ENCODE data around the gene CCT3.
"Not testable (repeated sequence)": the region's sequence is repeated elsewhere in the genome, so short reads cannot be mapped to it uniquely, and the experiment has no call there.

The CCT3 gene

DNA sequence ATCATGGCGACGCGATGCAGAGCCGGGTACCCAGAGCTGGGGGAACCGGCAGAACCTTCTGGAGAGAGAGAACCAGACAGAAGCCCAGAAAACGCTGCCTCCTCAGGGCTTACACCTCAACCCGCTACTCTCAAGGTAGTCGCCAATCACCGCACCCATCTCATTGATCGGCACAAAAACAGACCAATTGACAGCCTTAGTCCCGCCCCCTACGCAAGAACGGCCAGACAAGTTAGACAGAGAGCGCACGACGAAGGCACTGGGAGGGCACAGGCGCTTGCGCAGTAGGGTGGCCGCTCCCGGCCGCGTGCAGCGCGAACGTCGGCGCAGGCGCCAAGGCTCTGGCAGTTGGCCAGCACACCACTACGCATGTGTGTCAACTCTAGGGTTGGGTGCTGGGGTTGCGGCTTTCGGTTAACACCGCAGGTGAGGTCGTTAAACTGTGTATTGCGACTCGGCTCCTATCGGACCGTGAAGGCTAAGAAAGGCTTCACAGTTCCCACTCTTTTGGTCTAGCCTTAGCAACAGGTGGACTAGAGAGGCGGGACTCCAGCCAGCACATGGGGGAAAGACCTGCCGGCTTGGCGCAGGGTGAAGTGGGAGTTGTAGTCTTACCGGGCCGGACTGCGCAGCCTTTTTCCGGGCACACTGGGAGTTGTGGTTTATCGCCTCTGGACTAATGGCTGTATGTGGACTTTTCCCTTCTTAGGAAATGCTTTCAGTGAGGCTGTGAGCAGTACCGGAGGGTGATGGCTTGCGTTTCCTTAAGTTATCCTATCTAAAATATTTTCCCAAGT lies at the start of gene CCT3, which contains the start of gene TSACC:
Gene CCT3 (minus strand): TSS at position 113 of the 797 bp plus-strand sequence. CDS start 108 bp downstream, at position 5.
Gene TSACC (plus strand): TSS at position 347 of the 797 bp plus-strand sequence. CDS start 1,232 bp downstream, outside the sequence.
- peak; percentile 100 for DNase-seq

DNA sequence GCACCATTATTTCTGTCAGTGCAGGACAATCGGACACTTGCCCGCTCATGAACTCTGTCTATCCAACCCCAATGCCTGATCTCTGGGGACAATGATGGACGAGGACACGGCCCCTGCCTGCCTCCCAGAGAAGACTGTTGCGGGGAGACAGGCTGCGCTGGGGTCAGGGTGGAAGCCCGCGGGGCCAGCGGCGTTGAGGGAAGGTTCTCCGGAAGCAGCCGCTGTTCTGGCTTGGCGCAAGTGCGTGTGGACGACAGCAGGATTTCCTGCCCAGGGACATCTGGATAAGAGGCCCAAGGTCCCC lies 49.7 kb upstream of the CCT3 start:
- DNase-seq, result no peak

DNA sequence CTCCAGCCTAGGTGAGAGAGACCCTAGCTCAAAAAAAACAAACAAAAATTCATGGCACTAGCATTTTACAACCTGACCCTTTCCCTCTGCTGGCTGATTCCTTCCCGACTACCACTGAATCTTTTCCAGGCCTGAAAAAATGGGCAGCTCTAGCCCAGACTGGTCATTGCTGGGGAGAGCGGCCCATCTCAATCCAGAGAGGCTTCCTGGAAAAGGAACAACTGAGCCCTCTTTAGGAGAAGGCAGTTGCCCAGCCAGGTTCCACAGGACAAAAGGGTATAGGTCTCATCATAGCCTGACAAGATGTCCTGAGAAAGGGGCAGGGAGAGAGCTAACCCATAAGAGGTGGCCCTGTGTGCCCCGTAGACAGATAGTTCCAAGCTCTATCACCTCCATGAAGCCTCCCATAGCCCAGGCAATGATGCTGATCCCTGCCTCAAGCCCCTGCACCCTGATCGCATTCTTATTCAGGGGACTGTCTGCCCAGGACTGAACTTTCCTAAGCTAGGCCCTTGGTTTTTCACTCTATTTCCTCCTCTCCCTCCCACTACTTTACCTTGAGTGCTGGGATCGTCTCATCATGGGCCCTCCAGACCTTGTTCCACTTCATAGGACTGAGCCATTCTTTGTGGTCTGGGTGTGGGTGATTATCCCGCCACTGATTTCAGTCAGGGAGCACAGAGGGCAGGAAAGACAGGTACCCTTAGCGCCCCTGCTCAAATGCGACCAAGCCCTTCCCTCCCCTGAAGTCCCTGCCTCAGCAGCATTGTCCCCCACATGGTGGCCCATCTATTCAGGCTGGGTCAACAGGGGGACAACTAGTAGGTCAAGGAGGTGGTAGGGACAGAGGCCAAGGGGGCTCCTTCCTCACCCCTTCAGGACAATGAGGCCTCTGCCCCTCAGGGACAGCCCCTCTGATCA lies 49.1 kb upstream of the CCT3 start:
- DNase-seq, result no peak

DNA sequence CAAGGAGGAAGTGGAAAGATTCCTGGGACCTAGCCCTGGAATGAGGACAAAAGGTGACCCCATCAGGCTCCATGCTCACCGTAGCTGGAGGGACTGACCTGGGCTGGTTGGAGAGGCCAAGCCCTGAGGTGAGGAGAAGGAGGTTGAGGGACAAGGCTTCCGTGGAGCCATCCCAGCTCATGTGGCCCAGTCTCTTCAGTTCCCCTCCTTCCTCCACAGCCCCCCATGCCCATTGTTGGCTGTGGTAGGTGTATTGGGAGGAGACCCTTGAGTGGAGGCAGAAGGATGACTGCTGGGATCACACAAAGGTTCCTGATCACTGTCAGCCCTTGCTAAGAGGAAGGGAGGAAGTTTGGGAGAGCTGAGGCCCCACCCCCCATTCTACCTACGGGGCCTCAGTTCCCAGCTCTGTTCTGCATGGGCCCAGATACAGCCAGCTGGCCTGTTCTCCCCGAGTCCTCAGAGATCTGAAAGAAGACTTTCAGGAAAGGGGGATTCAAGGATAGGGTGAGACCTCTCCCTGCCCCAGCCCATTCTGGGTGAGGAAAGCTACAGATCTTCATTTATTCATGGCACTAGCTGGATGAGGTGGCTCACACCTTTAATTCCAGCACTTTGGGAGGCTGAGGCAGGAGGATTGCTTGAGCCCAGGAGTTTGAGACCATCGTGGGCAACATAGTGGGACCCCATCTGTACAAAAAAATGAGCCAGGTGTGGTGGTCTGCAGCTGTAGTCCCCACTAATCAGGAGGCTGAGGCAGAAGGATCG lies 48.2 kb upstream of the CCT3 start:
- DNase-seq, result no peak

GRCh38 chr1:156385534-156386031 lies 47.5 kb upstream of the CCT3 start:
- DNase-seq, result peak; percentile 84

DNA sequence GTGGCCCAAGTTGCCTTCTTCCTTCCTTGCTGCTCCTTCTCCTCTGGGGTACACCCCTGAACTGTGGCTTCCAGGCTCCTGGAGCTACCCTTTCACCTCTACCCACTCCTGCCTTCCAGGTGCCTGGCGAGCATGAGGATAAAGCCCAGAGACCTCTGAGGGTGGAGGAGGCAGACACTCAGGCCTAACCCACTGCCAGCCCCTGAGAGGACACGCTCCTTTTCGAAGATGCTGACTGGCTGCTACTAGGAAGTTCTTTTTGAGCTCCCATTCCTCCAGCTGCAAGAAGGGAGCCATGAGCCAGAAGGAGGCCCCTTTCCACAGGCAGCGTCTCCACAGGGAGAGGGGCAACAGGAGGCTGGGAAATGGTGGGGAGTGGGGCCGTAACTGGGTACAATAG lies 46.6 kb upstream of the CCT3 start:
- DNase-seq, result no peak

DNA sequence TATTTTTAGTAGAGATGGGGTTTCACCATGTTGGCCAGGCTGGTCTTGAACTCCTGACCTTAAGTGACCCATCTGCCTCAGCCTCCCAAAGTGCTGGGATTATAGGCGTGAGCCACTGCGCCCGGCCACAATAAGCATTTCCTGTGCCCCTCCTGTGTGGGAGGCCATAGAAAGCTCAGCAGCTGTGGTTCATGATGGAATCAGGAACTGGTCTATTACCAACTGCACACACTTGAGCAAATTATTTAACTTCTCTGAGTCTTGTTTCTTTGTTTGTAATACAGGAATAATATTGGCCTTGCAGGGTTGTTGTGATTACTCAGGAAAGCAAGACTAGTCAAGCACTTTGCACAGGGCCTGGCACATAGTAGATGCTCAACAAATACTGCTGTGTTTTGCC lies 45.9 kb upstream of the CCT3 start:
- DNase-seq, result no peak

DNA sequence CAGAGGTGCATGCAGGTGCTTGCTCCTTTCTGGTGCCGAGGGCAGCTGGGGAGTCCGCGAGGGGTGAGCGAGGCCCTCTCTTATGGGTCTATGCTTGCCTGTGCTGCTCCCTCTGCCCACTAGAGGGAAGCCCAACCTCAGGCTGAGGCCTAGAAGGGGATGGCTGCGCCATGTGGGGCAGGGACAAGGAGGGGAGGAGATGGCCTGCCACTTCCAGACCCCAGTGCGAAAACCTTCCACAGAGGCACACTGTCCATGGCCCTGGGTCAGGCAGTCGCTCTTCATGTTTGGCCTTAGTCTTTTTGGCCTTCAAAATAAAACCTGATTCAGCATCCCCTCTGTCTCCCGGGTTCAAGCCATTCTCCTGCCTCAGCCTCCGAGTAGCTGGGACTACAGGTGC lies 44.9 kb upstream of the CCT3 start:
- DNase-seq, result peak; percentile 71

DNA sequence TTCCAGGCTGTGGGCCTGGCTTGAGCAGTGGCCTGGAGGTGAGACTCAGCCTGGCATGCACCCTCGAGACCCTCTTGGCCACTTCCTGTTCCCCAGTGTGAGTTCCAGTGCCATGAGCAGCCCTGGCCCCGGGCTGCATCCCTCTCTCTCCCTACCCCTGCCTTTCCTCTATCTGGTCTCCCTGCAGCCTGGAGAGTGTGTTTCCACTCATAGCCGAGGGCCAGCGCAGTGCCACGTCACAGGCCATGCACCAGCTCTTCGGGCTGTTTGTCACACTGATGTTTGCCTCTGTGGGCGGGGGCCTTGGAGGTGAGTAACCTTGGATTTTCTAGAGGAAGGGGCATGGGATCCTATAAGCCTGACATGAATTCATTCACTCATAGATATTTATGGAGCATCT lies 44.5 kb upstream of the CCT3 start:
- DNase-seq, result no peak

- DNase-seq, result no peak
Observed at GRCh38 chr1:156379420-156380165, 41.5 kb upstream of the CCT3 start.

DNA sequence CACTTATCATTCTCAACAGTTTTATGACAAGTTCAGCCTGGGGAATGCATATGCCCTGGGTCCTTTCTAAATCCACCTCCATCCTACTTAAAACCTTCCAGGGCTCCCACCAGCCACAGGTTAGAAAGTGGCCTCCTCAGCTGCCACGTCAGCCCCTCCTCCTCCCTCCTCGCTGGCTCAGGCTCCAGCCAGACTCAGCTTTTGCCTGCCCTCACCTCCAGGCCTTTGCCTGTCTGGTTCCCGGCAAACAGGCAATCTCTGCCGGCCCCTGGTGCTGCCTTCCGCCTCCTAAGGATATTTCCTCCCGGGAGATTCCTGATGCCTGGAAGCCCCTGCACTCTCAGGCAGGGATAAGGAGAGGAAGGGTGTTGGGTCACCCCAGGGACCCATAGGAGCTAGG lies 40.5 kb upstream of the CCT3 start:
- DNase-seq, result no peak

DNA sequence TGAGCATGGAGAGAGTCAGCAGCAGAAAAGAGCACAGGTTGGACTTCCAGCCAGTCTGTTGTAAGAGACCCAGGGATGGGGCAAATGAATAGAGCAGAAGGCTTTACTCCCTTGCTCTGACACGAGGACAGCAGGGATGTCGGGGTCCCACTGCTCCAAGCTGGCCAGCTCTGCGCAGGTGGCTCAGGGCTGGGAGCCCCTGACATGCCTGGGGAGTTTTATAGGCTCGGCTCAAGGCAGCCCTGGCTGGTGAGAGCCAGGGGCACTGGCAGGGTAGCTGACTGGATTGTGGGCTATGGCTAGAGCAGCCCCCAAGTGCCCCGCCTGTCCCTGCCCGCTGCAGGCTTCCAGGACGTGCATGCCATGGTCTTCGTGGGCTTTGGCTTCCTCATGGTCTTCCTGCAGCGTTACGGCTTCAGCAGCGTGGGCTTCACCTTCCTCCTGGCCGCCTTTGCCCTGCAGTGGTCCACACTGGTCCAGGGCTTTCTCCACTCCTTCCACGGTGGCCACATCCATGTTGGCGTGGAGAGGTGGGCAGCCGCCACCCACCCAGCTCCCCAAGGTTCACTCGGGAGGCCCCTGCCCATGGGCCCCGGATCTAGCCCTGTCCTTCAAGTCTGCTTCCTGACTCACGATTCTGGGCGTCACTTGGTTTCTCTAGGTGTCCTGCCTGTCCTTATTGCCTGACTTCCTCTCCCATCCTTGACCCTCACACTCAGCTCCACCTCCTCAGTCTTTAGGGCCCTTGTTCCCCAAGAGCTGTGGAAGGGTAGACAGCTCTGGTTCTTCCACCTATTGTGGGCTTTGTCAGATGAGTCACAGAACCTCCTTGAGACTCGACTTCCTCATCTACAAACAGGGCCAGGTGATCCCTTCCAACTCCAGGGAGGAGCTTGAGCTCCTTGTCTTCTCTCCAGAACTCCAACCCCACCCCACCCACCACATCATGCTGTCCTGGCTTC lies 39.1 kb upstream of the CCT3 start:
- DNase-seq, result no peak

- DNase-seq, result no peak
Observed at GRCh38 chr1:156376146-156376545, 38.1 kb upstream of the CCT3 start.

DNA sequence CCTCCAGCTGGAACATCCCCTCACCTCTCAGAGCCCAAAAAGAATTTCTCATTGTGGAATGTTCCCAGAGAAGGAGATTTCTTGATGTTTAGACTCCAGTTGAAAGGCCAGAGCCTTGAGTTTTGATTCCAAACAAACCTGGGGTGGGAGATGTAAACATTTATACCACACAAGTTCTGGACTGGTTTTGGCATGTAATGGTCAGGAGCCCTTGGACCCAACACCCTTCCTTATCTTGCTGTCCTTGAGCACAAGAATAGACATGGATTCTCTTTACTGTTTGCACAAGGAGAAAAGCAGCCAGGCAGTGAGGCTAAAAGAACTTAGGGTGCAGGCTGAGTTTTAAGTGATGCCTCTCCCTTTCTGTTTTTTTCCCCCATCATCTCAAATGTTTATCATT lies 35.5 kb upstream of the CCT3 start:
- no peak for DNase-seq

GRCh38 chr1:156372876-156373275 lies 34.8 kb upstream of the CCT3 start:
- DNase-seq, result no peak

DNA sequence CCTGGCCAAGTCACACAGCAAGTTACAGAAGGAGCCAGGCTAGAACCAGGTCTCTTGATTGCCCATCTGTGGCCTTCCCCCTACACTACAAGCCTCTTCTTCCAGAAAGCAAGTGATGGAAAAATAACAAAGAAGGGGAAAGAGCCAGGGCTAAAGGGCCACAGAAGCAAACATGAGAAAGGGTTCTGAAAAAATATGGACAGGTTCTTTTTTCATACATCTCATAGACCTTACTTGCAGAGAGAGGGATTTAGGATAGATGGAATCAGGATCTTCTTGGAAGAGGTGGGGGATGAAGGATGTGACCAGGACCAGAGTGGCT lies 34.1 kb upstream of the CCT3 start:
- no peak for DNase-seq

DNA sequence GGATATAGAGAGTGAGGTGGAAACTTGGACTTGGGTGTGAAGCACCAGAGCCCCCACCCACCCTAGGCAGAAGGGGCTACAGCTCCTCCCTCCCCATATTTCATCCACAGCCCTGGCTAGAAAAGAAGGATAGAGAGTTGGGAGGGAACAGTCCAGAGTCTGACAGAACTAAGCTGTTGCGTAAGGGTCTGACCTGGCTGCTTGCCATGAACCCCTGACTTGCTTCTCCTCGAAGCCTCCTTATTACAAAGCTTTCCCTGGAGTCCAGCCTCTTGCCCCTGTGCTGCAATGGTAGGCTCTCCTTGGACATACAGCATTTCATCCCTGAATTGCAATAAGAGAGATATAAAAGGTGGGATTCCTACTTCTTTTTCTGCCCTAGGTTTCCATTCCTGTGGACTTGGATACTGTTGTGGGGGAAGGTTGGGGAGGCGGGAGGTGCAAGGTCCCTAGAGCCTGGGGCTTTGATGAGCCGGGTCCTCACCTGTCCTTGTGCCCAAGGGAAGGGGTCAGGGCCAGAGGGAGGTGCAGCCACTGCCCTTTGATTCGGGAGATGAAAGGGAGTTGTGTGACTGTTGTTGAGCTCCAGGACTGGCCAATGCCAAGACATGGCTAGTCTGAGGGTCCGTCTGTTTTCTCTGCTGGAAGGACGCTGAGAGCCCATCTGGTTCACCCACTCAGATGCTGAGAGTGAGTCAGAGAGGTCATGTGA lies 33.6 kb upstream of the CCT3 start:
- DNase-seq, result no peak

- DNase-seq, result not testable (repeated sequence)
Observed at GRCh38 chr1:156369685-156370286, 31.7 kb upstream of the CCT3 start.

GRCh38 chr1:156368889-156369684 lies 31.0 kb upstream of the CCT3 start, which contains the start of gene RHBG:
RHBG (plus strand) TSS chr1:156369211; CDS start chr1:156369250, 39 bp downstream.
- DNase-seq, result peak; percentile 70

All from retina (tissue), 1 donor.